ENCODE measurements around the gene ATP2C2. TPM values are rescaled to one million over a fixed set of nuclear protein-coding genes. Genes with fewer than 3 reads are reported as not detected.

Gene ATP2C2
- total RNA-seq, 1 donor from 2014 or later: not detected

GRCh38 chr16:84503751-84504395 is 135.5 kb downstream of the ATP2C2 start:
- Mint-ChIP-seq H3K4me1 (peaks cover 56% of the 10 kb centered on the region), H3K4me3 (peak overlapping the region; percentile 88), H3K27ac (peak overlapping the region; percentile 61), H3K9me3 (no peaks in the 10 kb centered on the region), H3K27me3 (no peaks in the 10 kb centered on the region), H3K36me3 (ENCODE audit: low read depth) (peaks cover 6% of the 10 kb centered on the region)
- DNase-seq (no peak), ATAC-seq (ENCODE audit: low read depth) (no peak)
- ChIA-PET POLR2A (interaction anchor here (0.5 to 0.9 kb wide), 2 partner anchors 119 to 244 kb away, joined by 3 to 4 read pairs; no protein-coding TSS in a partner anchor), CTCF (interaction anchor here (0.5 to 1.1 kb wide), 2 partner anchors 10 to 120 kb away, joined by 3 read pairs; no protein-coding TSS in a partner anchor)
- TF ChIP-seq, protein P1, sequence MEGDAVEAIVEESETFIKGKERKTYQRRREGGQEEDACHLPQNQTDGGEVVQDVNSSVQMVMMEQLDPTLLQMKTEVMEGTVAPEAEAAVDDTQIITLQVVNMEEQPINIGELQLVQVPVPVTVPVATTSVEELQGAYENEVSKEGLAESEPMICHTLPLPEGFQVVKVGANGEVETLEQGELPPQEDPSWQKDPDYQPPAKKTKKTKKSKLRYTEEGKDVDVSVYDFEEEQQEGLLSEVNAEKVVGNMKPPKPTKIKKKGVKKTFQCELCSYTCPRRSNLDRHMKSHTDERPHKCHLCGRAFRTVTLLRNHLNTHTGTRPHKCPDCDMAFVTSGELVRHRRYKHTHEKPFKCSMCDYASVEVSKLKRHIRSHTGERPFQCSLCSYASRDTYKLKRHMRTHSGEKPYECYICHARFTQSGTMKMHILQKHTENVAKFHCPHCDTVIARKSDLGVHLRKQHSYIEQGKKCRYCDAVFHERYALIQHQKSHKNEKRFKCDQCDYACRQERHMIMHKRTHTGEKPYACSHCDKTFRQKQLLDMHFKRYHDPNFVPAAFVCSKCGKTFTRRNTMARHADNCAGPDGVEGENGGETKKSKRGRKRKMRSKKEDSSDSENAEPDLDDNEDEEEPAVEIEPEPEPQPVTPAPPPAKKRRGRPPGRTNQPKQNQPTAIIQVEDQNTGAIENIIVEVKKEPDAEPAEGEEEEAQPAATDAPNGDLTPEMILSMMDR (IDR thresholded peaks at IDR 0.05): no peak
- intact Hi-C loops (cut with micrococcal nuclease): loop anchor here (1.0 to 5.0 kb wide), 5 partner anchors 317 to 697 kb away; partner anchors contain the start of genes DNAAF1, HSBP1, HSDL1 and KIAA0513

DNA sequence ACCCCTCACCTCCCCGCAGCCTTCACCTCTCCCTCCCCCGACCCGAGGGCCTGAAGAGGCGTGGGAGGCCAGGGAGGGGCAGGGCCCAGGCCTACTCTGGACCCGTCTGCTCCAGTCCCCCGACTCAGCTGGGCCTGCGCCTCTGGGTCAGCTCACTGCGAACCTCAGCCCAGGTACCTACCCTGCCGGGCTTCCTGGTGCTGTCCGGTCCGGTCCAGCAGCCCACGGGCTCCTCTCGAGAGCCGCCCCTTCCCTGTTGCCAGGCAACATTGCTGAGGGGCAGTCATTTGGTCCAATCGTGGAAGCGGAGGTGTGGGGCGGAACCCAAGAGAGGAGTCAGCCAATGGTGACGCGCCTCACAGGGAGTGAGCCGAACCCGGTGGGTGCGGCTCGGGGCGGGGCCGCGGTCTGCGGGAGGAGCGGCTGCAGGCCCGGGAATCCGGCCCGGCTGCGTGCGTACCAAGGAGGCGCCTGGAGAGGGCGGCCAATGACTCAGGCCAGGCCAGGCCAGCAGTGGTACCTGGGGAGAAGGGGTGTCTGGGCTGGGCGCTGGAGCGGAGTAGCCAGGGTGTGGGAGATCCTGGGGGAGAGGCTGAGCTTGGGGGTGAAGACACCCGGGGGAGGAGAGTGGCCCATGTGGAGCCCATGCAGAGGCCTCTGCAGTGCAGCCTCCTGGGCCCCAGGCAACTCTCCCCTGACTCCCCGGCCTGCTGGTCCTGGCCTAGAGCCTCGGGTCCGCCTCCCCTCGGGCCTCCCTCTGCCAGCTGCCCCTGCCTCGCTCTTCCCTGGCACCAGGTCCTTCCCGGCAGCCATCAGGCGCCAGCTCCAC is 136.3 kb downstream of the ATP2C2 start, which contains the start of gene MEAK7:
TSS of gene MEAK7 (minus strand) at position 240 of the 829 bp plus-strand sequence. CDS start 6,573 bp downstream, outside the sequence.
- ChIA-PET CTCF (interaction anchor here (1.0 to 11.1 kb wide), 4 partner anchors 11 to 228 kb away, joined by 3 to 166 read pairs (median 16); no protein-coding TSS in a partner anchor), POLR2A (interaction anchor here (0.5 to 2.2 kb wide), 12 partner anchors 9 to 318 kb away, joined by 3 to 9 read pairs (median 4); partner anchors contain the start of gene TAF1C)
- H3K4me3 Mint-ChIP-seq: peak within 1 kb of the TSS; percentile 88
- peak; percentile 96 for ATAC-seq (ENCODE audit: low read depth)
- H3K36me3 Mint-ChIP-seq (ENCODE audit: low read depth): peaks cover 6% of the 10 kb centered on the region
- intact Hi-C loops (cut with micrococcal nuclease): loop anchor here (1.0 to 5.0 kb wide), 6 partner anchors 317 to 698 kb away; partner anchors contain the start of genes DNAAF1, HSBP1, HSDL1 and KIAA0513
- no peaks in the 10 kb centered on the region for H3K9me3 Mint-ChIP-seq
- DNase-seq: peak; percentile 97
- peak within 1 kb of the TSS; percentile 91 for H3K27ac Mint-ChIP-seq
- H3K4me1 Mint-ChIP-seq: peaks cover 56% of the 10 kb centered on the region
- TF ChIP-seq, protein P1 (IDR thresholded peaks at IDR 0.05): no peak
- no peaks in the 10 kb centered on the region for H3K27me3 Mint-ChIP-seq

DNA sequence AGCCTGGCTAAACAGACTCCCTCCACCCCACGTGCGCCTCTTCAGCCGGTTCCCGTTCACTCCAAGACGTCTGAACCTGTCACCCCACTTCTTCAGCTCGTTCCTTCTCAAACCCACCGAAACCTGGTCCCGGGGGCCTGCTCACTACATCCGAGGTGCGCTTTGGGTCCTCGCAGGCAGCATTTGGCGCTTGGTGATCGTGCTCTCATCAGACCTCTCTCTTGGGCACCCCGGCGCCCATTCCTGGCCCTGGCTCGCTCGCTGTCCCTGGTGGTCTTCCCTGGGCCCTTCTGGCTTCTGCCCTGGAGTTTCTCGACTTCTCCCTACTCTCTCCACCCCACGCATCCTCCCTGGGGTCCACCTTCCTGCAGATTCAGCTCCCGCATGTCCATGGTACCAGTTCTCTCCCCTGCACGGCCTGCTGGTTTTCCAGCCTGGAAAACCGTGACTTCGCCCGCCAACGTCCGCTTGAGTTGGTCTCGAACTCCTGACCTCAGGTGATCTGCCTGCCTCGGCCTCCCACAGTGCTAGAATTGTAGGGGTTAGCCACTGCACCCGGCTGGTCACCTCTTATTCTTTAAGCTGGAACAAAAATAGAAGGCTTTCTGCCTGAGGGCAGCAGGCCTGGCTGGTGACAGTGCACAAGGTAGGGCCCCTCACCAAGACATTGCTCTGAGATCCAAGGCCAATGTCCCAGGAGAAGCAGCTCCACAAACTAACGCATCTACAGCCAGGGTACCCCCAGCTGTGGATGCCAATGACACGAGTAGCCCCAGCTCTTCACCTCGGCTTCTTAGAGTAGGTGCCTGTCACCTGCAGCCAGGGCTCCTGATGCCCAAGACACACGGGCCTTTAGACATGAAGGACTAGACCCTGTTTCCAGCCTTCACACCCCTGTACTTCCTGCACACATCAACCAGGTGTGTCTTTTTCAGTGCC is 137.2 kb downstream of the ATP2C2 start:
- no peaks in the 10 kb centered on the region for H3K9me3 Mint-ChIP-seq
- TF ChIP-seq, protein P1 (IDR thresholded peaks at IDR 0.05): no peak
- CTCF ChIA-PET: interaction anchor here (0.7 to 11.1 kb wide), 17 partner anchors 7 to 548 kb away, joined by 3 to 166 read pairs (median 4); partner anchors contain the start of gene TAF1C
- no peak for DNase-seq
- intact Hi-C loops (cut with micrococcal nuclease): loop anchor here (2.0 to 5.0 kb wide), 2 partner anchors 418 to 699 kb away; partner anchors contain the start of gene HSBP1
- H3K4me1 Mint-ChIP-seq: peaks cover 56% of the 10 kb centered on the region
- peak overlapping the region; percentile 88 for H3K4me3 Mint-ChIP-seq
- H3K27me3 Mint-ChIP-seq: no peaks in the 10 kb centered on the region
- peak overlapping the region; percentile 91 for H3K27ac Mint-ChIP-seq
- POLR2A ChIA-PET: interaction anchor here (0.5 to 3.5 kb wide), 21 partner anchors 8 to 1107 kb away, joined by 3 to 19 read pairs (median 4); partner anchors contain the start of genes COTL1, GSE1, MBTPS1 and TAF1C
- H3K36me3 Mint-ChIP-seq (ENCODE audit: low read depth): peaks cover 6% of the 10 kb centered on the region
- ATAC-seq (ENCODE audit: low read depth): no peak

Measured in activated B cell treated with CpG ODN at 0.5 μM for 24 hours (primary cell).